ENCODE data around the gene HS6ST1. TPM values are rescaled to one million over a fixed set of nuclear protein-coding genes. Genes with fewer than 3 reads are reported as not detected.
"Not testable (repeated sequence)": the region's sequence is repeated elsewhere in the genome, so short reads cannot be mapped to it uniquely, and the experiment has no call there.

The HS6ST1 gene
- total RNA-seq, 1 experiment from 2014 or later: 15.6 TPM

DNA sequence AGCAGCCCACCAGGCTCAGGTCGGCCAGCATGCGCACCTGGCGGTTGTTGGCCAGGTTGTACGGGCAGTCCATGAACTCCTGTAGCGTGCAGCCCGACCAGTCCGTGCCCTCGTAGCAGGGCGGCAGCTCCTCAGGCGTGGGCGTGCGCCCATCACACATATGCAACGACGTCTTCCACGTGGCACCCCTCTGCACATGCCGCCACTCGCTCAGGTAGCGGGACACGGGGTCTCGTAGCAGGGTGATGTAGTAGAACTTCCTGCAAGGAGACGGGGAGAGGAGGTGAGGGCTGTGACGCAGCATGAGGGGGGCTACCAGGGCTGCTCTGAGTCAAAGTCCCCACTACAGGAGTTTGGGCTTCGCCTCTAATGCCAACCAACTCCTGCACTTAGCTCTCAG, 50.1 kb downstream of the HS6ST1 start:
- not testable (repeated sequence) for DNase-seq (ENCODE audit: low read depth)

DNA sequence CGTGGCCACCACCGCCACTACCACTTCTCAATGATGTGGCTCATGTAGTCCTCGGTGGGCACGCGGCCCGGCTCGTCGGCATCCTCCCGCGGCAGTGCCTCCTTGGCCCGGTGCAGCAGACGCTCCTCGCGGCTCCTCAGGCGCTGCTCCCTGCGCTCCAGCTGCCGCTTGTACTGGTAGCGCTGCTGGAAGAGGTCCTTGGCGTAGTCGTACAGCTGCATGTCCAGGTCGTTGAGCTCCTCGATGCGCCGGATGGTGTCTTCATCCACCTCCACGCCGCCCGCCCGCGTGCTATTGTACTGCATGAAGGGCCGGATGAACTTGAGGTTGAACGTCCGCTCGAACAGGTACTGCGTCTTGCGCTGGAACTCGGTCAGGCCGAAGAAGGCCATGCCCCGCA, 50.5 kb downstream of the HS6ST1 start:
- not testable (repeated sequence) for DNase-seq (ENCODE audit: low read depth)

DNA sequence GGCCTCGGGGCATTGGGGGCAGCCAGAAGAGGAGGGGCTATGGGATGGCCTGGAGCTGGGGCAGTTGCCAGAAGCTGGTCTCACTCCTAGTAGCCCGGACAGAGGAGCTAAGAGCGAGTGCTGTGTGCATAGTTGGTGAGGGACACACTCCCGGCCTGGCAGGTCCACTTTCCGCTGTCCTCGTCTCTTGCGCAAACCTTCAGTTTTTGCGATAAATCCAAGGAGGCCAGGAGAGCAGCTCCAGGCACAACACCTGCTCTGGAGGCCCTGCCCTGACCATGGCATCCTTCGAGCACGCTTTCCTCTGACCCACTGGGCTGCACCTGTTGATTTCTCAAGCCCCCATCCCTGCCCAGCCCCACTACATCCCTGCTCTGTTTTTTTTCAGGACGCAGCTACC, 51.0 kb downstream of the HS6ST1 start:
- not testable (repeated sequence) for DNase-seq (ENCODE audit: low read depth)

DNA sequence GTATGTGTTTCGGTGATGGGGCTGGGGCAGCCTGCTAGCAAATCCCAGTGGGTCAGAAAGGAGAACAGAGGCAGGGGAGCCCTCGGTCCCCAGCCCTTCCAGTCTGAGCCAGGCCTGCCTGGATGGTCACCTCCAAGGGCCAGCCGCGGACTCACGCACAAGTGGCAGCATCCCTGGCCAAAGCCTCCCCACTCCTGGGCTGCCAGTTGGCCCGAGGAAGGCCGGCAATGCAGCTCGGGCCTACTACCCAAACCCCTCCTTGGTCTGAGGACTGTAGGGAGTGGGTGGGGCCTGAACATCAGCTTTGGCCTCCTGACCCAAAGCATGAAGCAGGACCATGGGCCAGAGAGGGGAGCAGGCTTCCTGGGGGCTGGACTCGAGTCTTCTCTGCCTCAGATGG, 51.5 kb downstream of the HS6ST1 start:
- DNase-seq (ENCODE audit: low read depth): not testable (repeated sequence)

DNA sequence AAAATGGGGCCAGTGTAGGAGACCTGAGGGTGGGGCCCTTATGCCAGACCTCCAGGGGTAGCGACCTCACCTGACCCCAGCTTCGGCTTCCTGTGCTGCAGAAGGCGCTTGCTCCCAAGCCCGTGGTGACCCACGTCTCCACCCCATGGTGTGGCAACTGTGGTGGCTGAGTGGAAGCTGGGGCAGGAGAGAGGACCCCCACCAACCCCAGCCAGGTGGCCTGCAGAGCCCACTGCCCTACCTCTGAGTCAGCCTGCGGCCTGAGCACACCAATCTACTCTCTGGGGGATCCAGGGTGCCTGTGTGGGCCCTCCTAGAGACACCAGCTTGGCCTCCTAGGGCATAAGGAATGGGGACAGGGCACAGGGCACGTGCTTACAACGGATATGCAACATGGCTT, 52.2 kb downstream of the HS6ST1 start:
- DNase-seq (ENCODE audit: low read depth): not testable (repeated sequence)

DNA sequence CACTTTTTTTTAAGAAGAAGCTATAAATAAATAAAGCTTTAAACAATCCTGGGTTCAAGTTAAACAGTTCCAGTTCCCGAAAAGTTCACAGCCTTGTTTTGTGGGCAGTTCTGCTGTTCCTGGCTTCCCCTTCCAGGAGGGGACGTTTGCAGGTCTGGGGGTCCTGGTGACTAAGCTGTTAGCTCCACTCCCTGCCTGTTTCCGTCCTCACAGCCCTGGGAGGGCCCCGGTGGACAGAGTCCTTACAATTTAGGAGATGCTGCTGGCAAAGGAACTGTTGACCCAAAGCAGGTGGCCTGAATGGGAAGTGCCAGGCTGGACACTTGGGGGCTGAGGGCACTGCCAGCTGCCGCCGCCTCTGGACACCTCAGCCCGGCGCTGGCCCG, 53.1 kb downstream of the HS6ST1 start:
- not testable (repeated sequence) for DNase-seq (ENCODE audit: low read depth)

DNA sequence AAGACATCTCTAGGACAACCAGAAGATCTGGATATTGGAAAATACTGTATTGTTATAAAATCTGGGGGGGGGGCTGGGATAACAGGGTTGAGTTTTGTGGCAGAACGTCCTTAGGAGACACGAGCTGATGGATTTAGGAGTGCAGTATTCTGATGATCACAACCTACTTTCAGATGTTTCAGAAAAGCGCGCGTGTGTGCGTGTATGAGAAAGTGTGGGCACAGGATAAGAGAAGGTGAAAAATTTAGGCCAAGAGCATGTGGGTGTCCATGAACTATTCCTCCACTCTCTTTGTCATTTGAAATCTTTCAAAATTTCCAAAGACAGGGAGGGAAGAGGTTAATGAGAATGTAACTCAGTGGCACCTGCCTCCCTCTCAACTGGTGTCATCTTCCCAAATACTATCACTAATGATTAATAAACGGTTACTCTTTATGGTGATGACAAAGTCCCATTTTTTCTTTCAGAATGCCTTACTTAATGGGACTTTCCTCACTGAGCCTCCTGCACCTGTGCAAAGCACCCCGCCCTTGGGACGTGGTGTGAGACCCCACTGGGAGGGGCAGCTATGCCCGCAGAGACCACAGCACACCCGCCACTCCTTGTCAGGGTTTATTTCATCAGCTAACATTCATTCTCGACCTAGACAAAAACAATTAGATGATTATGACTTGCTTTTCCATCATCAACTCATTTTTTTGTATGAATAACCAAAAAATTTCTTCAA, 53.6 kb downstream of the HS6ST1 start:
- DNase-seq (ENCODE audit: low read depth): no peak

DNA sequence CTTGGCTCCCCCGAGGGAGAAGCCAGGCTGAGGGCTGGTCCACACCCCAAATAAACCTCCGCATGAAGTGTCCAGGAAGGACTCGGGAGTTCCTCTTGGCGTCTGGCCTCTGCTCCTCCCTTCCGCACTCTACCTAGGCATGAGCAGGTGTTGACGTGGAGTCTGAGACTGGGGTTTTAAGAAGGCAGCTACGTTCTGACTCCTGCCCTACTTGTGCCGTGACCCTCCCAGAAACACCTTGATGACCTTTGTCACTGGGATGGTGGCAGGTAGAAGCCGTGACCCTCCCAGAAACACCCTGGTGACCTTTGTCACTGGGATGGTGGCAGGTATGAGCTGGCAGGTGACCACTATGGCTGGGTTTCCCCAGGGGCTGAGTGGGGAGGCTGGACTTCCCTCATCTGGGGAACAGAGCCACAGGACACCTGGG, 54.8 kb downstream of the HS6ST1 start:
- no peak for DNase-seq (ENCODE audit: low read depth)

DNA sequence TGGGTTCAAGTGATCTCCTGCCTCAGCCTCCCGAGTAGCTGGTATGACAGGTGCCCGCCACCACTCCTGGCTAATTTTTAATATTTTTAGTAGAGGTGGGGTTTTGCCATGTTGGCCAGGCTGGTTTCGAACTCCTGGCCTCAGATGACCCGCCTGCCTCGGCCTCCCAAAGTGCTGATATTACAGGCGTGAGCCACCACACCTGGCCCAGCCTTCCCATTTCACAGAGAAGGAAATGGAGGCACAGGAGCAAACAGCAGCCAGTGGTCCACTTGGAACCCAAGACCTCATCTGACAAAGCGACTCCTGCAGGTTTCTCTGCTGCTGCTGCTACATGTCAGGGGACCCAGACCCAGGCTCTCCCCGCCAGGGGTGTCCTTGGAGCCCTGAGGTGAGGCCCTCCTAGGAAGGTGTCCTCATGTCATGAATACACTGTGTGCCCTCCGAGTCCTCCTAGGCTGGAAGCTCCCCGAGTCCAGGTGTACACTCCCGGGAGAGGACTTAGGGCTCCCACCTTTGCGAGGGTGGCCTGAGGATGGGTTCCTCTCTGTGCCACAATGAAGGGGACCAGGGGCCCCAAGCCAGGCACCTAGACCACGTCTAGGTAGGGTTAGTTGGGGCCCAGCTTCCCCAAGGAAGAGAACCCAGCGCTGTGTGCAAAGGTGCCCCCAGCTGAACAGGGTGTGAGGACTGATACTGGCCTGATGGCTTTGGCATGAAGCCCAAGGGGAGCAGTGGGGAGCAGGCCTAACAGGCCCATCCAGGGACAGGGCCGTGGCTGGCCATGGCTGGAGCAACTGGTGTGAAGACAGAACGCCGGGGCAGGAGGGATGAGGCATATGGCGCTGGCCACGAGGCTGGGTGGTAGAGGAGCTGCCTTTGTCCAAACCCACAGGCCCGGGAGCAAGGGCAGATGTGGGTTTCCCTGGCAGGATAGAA, 56.1 kb downstream of the HS6ST1 start:
- DNase-seq (ENCODE audit: low read depth): no peak

DNA sequence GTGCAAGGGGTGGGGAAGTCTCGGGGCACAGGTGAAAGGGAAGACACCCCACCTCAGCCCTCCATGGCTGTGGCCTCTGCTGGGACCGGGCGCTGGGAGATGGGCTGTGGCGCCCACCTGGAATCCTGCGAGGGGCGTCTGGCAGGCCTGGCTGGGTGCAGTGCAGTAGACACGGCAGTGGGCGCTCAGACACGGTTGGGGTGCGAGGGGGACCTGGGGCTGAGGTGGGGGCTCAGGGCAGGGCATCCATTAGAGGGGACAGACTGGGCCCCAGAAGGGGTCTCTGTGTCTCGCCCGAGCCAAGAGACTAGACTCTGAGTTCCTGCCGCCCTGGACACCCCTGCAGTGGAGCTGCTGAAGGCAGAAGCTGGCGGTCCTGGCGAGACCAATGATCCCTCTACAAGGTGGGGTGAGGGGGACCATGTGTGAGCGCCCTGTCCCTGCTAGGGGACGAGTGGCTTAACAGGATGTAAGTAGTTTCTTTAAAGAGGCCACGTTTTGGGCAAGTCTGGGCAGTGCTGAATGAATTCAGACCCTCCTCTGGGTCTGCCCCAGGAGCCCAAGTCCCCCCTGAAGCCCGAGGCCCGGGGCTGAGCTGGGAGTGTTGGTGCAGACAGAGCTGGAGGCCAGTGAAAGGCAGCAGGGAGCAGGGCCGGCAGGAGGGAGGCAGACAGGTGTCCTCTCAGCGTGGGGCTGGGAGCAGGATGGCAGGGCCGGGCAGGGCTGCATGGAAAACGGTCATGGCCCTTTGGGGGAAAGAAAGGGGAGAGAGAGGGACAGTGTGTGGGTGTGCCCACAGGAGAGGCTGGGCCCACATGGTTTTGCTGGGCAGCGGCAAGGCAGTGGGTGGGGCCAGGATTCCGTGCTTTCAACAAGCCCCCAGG, 57.2 kb downstream of the HS6ST1 start:
- no peak for DNase-seq (ENCODE audit: low read depth)

DNA sequence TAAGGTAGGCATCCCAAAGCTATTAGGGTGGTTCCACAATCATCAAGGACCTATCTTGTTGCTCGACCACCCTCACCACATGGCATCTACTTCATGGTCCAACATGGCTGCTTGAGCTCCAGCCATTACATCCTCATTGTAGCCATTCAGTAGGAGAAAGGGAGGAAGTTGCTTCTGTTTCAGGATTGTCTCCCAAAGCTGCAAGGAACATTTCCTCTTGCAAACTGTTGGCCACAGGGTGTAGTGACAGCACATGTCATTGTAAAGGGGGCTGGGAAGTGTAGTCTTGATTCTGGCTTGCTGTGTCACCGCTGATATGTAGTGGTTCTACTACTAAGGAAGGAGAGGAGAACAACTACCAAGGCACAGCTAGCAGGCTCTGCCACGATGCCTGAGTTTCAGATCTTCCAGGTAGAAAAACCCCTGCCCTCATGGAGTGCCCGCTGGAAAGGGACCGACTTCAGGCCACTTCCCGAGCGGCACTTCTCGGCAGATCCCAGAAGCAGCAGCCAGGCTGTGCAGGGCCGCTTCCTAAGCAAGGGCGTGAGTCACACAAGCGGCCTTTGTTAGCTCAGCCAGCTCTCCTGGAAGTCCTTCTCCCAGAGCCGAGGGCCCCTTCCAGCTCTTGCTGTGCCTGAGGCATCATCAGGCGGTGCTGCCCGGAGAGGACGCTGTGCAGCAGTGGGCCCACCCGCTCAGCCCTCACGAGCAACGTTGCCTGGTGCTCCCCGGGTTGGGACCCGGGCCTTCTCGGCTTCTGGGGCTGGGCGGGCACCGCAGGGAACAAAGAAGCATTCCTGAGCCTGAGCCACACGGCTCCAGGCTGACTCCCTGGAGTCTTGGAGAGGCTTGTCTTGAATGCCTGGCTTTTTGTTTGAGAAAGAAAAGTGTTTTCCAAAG, 58.2 kb downstream of the HS6ST1 start:
- DNase-seq (ENCODE audit: low read depth): no peak

DNA sequence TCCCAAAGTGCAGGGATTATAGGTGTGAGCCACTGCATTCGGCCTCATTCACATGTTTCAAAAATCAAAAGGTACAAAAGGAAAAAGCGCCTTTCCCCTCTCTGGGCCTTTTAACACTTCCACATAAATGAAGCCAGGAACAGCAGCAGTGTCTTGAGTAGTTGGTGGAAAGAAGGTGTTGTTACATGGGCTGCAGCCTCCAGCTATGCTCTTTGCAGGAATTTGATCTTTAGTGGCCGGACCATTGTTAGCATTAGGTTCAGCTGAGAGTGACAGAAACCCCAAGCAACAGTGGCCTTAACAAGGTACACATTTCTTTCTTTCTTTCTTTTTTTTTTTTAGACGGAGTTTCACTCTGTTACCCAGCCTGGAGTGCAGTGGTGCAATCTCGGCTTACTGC, 59.1 kb downstream of the HS6ST1 start:
- no peak for DNase-seq (ENCODE audit: low read depth)

DNA sequence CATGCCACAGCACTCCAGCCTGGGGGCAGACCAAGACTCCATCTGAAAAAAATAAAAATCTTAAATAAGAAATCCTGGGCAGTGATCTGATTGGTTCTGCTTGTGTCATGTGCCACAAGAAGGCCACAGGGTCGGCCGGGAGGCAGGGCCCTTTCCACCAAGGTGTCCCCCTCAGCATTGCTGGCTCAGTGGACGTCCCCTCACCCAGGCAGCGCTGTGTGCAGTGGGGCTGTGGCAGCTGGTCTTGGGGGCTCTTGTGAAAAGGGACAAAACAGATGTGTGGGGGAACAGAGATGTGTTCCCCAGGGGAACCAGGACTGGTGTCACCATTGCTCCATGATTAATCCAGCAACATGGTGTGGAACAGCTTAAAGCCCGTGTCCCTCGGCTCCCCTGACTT, 60.5 kb downstream of the HS6ST1 start:
- no peak for DNase-seq (ENCODE audit: low read depth)

DNA sequence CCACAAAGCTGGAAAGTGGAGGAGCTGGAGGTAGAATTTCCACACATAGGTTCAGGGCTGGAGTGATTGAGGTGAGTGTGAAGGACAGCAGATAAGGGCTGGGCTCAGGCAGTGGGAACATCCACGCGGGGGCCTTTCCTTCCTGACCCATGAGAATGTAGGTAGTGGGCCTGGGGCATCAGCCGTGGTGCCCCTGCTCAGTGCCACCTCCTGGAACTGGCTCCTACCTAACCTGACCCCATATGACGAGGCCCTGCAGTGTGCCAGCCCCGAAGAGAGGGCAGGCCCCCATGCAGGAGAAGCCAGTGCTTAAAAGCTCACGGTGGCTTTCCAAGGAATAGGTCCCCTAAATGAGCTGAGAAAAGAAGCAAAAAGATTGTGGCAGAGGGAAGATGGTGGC, 66.2 kb downstream of the HS6ST1 start:
- no peak for DNase-seq (ENCODE audit: low read depth)

DNA sequence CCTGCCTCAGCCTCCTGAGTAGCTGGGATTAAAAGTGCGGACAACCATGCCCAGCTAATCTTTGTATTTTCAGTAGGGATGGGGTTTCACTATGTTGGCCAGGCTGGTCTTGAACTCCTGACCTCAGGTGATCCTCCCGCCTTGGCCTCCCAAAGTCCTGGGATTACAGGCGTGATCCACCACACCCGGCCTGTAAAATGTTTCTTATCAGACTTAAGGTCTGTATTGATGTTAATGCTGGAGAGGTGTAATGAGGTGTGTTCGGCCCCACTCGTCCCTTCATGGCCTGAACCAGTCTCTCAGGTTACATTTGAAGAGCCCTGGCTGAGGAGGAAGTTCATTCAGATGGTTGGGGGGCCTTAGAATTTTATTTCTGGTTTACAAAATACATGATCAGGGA, 66.6 kb downstream of the HS6ST1 start:
- DNase-seq (ENCODE audit: low read depth): not testable (repeated sequence)

DNA sequence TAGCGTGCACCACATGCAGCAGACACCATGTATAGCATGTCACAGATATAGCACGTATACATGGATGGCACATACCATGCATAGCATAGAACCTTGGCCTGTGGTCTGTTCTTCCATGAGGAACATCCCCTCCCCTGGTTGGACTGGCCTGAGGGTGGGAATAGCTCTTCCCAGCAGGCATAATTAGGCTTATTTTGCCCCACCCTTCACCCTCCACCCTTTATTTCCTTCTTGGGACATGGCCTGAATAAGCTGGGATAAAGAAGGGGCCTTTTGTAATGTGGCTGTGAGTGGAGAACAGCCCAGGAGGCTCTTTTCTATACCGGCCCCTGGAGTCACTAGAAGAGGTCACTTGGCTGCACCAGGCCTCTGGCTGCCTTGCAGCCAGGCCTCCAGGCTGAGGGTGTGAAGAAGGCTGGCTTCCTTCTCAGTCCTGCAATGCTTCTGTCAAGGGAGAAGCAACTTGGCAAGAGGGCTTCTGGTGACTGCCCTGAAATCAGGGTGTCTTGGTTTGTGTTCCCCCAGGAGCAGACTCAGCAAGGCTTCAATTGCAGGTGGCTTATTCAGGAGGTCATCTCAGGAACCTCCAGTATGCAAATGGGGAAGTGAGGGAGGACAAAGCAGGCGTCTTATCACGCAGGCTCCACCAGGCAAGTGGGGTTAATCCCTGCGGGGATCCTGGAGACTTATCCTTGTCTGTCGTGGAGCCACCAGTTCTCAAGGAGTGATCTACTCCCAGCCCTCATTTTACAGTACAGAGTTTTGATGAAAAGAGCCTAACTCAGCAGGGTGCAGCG, 68.2 kb downstream of the HS6ST1 start:
- DNase-seq (ENCODE audit: low read depth): no peak

DNA sequence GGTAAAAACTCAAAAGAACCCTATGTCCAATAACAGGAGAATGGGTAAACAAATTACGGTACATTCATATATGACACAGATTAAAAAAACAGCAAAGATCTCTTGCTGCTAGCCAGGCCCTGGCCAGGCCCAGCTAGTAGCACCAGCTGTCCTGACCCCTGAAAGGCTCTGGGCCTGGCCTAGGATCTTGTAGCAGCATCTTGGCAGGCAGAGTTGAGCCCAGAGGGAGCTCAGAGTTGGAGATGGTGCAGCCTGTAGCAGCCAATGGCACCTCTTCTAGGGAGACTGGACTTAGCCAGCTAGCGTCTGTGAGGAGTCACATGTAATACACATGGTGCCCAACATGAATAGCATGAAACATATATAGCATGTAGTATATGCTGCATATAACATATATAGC, 69.1 kb downstream of the HS6ST1 start:
- no peak for DNase-seq (ENCODE audit: low read depth)

DNA sequence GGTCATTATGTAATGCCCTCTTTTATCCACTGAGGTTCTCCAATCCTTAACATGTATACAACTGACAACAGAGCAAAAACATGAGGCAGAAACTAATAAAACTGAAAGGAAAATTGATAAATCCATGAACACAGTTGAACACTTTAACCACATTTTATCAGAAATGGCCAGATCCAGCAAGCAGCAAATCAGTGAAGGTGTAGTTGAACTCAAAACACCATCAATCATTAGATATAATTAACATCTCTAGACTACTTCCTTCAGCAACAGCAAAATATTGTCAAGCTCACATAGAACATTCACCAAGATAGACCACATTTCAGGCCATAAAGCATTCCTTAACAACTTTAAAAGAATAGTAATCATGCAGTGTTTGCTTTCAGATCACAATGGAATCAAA, 72.9 kb downstream of the HS6ST1 start:
- DNase-seq (ENCODE audit: low read depth): no peak

DNA sequence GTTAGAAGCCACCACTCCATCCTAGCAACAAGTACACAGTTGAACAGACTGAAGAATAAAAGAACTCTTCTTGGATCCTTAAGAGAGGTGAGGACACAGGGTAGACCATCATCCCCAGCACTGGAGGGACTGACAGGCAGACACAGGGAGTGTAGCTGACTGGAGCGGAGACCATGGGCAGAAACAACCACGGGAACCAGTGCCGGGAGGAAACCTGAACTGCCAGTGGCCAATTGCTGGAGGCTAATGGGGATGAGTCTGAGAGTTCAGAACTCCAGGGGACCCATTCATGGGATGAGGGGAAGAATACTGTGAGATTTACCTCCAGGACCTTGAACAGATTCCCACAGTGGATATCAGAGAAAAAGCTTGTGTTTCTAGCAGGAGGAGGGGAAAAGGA, 76.8 kb downstream of the HS6ST1 start:
- DNase-seq (ENCODE audit: low read depth): no peak
